ENCODE measurements around the gene APBB1IP.
"Not testable (repeated sequence)": the region's sequence is repeated elsewhere in the genome, so short reads cannot be mapped to it uniquely, and the experiment has no call there.

APBB1IP gene

DNA sequence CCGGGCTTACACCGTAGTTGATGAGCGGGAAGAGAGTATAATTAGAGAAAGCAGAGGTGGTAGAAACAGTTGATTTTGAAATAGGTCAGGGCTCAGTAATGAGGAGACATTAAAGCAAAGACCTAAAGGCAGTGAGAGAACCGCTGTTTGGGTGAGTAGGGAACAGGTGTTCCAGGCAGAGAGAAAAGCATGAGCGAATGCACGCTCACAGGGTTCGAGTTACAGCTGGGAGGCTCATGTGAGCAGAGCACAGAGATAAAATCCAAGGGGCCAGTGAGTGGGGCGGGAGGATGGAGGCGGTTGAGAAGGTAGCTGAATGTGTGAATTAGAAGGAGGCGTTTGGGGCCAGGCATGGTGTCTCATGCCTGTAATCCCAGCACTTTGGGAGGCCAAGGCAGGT lies 39.9 kb downstream of the APBB1IP start:
- DNase-seq: no peak

DNA sequence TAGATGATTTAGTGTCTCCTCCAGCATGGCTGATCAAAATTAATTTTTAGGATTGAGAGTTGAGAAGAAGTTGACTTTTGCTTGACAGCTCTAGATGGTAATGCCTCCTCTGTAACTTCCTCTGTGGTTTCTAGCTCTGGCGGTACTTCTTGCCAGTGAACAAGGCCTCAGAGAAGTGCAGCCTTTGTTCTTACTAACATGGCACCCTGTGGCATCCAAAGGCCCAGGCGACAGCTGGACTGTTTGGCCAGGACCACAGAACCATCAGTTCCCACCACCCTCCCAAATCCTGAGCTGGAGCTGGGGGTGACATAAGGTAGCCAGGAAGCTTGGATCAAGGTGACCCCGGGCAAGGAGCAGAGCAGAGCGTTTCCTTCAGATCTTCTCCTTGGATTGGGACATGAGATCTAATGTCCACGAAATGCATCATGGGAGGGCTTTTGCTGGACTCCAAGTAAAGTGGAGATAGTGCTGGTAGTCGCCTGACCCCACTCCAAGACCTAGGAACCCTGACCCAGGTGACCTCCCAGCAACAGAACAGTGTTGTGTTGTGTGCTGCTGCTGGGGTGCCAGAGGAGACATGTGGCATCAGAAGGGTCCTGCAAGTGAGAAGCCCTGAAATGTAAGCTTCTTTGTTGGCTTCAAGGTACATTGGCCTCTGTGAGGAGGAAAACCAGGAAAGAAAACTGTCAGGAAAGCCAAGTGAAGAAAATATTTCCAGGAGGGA lies 41.8 kb downstream of the APBB1IP start:
- DNase-seq: peak; percentile 38

DNA sequence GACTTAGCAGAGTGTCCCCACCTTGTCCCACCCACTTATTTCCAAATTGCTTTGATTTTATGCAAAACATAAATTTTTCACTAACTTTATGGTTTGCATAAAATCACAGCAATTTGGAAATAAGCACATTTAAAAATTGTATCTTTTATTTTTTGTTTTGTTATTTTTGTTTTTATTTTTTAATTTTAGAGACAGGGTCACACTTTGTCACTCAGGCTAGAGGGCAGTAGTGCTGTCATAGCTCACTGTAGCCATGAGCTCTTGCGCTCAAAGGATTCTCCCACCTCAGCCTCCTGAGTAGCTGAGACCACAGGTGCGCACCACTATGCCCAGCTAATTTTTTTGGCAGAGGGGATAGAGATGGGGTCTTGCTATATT lies 43.2 kb downstream of the APBB1IP start:
- no peak for DNase-seq

DNA sequence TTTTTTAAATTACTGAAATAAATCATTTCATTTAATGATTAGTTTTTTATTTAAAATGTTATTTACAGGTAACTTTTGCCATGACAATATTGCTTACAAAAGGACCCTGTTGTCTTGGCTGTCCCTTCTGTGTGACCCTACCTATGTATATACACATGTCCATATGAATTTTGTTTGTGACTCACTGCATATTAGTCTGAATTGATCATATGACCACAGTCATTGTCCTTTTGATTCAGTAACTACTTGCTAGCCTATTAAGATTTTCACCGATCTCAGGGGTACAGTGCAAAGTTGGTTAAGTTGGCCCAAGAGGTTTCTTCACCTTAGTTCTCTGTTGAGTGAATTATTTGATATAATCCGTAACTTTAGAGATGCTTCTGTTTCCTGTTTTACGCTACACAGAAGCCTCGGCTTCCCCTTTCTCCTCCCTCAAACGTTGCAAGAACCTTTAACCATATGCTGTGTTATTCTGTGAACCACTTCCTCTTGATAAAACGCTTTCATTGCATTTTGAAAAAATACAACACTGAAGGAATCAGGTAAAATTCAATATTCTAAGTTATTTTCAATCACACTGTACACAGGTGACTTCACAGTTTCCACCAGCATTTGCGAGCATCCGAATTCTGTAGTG lies 43.9 kb downstream of the APBB1IP start:
- DNase-seq: peak; percentile 79

DNA sequence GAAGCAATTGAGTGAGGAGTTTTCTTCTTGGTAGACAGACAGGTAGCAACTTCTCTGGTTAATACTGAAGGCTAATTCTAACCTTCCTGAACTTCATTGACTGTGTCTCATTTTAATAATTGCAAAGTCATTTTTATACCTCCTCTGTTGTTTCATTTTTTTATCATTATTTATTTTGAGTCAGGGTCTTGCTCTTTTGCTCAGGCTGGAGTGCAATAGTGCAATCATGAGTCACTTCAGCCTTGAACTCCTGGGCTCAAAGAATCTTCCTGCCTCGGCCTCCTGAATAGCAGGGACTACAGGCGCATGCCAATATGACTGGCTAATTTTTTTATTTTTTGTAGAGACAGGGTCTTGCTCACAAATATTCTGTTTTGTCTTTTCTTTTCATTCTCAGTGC lies 45.4 kb downstream of the APBB1IP start:
- DNase-seq: no peak

DNA sequence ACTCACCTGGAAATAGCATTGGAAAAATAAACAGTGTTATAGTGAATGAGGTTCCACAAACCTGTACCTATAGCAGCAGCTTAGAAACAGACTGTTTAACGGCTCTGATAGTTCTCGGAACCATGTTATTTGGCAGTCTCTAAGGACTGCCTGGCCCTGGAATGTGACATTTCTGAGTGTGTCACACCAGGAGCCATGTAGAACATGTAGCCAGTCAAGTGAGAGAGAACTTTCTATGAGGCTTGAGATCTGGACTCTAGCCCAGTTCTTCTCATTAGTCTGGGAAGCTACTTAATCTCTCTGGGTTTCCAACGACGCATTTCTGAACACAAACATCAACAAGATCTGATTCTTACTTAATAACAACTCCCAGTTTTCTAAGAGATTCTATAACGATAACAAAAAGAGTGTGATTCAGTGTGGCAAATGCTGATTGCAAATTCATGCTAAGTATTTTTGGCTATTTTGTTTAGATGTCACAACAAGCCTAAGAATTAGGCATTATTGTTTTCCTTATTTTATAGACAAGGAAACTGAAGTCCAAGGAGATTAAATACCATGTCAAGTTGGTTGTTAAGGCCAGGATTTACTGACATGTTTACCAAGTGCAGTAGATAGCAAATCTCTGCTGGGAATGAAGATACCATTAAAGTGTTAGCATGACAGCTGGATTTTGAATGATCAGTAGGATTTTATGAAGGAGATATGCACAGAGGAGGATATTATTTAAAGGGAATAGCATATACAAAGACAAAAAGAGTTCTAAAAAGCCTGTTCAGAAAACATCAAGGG lies 47.2 kb downstream of the APBB1IP start:
- no peak for DNase-seq

DNA sequence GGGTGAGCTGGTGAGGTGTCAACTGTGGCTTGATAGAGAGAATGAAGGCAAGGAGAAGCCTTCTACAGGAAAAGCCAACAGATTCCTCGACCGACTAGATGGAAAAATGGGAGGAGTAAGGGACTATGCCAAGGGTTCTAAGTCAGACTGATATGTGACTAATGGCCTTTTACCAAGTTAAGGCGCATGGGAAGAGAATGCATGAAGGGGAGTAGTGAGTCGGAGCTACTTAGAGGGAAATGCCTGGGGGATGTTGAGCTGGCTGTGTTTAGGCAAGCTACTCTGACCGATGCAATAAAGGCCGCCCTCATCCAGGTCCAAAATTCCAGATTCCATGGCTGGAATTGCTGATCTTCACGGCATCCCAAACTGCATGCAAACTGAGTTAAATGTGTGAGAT lies 48.2 kb downstream of the APBB1IP start:
- DNase-seq: peak; percentile 39

DNA sequence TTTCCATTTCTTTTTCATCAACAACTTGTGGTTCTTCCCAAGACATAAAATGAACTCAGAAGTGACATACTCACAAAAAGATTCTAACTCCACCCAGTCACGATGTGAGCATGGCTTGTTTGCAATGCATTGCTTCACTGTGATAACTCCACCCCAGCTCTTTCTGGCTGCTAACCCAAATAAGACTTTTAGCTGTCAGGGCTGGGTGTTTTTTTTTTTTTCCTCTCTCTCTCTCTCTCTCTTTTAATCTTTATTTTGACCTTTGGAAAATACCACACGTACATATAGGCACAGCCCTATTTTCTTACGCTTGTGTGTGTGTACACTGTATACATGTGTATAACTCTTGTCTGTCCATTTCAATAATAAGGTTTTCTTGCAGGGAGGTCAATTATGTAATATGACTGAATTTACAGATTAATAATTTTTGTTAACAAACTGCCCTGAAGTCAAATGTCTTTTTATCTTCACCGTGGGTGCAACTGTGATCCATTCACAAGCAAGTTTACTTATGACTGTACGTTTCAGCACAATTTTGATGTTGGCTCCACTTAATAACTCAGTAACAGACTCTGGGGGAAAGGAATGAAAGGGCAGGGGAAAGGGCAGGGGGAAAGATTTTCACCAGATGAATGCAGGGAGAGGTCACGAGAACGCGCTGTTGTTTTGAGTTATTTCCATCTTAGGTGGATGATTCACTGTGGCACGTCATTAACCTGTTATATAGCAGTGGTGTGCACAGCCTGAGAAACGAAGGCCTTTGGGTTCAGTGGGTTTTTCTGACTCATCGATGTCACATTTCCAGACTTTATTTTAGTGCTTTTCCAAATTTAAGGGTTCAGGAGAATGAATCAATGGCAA lies 49.1 kb downstream of the APBB1IP start:
- peak; percentile 75 for DNase-seq

DNA sequence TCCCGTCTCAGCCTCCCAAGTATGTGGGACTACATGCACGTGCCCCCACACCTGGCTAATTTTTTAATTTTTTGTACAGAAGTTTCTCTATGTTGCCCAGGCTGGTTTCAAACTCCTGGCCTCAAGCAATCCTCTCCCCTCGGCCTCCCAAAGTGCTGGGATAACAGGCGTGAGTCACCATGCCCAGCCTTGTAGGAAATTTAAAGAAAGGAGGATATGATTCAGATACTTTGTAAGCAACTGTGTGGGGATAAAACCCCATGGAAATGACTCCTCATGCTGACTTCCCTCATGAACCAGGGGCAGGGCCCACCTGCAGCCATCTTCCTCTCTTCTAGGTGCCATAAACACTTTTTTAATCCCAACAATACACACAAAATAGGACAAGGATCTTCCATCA lies 50.2 kb downstream of the APBB1IP start:
- DNase-seq: peak; percentile 59

DNA sequence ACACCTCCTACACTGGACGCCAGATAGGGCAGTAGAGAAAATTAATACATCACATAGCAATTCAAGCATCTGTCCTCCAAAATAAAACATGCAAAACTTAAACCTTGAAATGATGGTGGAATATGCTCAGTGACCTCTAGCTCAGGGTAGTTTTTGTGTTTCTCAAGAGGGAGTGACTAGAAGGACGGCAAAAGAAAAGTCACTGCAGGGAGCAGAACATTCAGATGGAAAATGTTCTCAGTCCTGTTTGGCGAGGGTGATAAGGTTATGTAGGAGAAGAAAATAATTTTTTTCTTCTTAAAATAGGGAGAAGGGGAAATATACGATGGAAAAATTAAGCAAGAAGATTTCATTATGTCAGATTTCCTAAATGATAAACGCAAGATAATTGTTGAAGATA lies 50.9 kb downstream of the APBB1IP start:
- no peak for DNase-seq

DNA sequence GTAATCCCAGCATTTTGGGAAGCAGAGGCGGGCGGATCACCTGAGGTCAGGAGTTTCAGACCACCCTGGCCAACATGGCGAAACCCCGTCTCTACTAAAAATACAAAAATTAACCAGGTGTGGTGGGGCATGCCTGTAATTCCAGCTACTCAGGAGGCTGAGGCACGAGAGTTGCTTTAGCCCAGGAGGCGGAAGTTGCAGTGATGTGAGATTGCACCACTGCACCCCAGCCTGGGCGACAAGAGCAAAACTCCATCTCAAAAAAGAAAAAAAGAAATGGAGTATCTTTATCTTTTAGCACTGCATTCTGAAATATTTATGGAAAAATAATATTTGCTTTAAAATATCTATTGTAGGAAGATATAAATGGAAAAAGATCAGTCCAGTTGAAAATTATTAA lies 52.2 kb downstream of the APBB1IP start:
- DNase-seq: peak; percentile 25

DNA sequence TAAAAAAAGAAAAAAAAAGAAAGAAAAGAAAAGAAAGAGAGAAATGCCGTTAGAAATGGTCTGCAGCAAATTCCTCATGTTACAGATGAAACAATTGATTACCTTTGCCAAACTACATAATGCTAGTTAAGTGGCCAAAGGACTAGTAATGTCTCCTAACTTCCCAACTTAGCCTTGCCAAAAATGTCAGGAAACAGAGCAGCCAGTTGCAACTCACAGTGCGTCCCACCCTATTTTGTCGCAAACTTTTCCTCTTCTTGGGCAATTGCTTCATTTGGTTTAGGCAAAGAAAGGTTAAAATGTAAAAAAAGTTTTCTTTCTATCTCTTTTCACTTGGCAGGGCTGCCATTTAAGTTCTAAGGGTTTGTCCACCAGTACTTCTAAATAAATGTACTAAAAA lies 53.1 kb downstream of the APBB1IP start:
- DNase-seq: peak; percentile 10

DNA sequence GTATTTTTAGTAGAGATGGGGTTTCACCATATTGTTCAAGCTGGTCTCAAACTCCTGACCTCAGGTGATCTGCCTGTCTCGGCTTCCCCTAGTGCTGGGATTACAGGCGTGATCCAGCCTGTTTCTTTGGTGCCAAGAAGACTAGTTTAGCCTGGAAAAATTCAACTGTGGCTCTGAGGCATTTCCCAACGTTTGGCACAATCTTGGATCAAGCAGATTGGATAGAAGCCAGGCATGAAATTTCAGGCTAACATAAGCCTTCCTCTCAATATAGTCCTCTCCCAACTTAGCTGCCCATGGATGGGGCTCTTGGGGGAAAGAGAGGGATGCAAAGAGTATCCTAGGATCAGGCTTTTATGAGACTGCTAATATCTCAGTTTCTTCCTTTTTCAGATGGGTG lies 53.8 kb downstream of the APBB1IP start:
- no peak for DNase-seq

DNA sequence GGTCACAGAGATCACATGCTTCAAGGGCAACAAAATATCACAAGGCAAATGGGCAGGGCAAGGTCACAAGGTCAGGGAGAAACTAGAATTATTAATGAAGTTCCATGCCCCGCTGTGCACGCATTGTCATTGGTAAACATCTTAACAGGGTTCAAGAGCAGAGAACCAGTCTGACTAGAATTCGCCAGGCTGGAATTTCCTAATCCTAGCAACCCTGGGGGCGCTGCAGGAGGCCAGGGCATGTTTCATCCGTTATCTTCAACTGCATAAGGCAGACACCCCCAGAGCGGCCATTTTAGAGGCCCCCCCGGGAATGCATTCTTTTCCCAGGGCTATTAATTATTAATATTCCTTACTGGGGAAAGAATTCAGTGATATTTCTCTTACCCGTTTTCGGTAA lies 54.6 kb downstream of the APBB1IP start:
- not testable (repeated sequence) for DNase-seq

DNA sequence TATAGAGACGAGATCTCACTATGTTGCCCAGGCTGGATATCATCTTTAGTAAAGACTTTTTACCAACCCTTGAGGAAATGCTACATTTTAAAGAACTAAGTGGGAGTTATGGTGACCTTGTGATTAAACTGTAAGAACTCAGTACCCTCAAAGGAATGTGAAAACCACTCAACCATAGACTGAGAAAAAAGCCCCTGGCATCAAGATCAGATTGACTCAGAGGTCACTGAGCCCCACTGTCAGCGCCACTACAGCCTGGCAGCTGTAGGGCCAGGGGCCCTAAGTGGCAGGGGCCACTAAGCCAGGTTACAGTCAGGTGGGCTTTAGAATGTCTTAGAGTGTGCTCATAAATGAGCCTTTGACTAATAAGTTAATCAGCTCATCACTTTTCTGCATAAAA lies 55.9 kb downstream of the APBB1IP start:
- DNase-seq: no peak

DNA sequence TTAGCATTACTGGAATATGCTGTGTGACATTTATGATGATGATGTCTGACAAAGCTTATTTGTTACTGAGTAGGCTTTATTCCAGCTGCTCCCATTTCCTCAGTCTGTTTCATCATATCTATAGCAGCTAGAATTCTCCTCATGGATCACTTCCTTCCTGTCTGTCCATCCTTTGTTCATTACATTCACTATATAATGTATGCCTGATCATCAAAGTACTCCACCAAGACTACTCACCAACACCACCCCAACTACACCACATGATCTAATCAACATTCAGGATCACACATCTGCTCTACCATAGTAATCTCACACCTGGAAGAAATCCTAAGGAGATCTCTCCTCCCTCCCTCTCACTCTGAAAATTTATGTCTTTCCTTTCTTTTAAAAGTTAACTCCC lies 61.3 kb downstream of the APBB1IP start:
- DNase-seq: no peak

DNA sequence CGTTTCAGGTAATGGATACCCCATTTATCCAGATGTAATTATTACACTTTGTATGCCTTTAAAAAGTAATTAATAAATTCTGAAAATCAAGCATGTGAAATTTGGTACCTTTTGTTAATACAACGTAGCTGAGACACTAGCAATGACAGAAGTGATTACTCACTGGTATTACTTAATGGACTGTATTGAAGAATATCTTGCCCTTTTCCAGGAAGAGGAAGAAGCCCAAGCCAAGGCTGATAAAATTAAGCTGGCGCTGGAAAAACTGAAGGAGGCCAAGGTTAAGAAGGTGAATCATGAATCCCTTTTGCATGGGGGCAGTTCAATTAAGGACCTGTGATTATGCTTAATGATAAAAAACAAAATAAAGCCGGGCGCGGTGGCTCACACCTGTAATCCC lies 64.8 kb downstream of the APBB1IP start:
- peak; percentile 71 for DNase-seq

DNA sequence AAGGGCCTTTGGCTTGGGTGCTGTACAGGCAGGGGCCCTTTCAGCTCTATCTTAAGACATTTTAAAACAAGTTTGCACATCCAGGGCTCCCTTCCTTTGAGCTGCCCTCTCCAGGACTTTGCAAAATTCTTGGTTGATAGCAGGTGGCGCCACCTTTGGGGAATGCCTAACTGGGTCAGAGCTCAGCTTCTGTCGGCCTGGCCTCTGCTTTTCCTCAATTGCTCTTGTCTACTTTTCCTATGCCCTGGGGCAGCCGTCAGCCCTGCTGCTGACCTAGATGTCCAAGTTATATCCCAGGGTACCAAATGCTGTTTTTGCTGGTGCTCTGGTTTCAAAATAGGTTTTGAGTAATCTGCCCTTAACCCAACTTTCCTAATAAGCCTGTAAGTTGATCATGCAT lies 65.8 kb downstream of the APBB1IP start:
- no peak for DNase-seq

DNA sequence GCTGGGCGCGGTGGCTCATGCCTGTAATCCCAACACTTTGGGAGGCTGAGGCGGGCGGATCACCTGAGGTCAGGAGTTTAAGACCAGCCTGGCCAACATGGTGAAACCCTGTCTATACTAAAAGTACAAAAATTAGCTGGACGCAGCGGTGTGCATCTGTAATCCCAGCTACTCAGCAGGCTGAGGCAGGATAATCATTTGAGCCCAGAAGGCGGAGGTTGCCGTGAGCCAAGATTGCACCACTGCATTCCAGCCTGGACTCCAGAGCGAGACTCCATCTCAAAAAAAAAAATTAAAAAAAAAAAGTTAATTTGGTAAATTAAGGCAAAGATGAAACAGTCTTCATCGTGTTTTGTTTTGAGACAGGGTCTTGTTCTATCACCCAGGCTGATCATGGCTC lies 66.3 kb downstream of the APBB1IP start:
- not testable (repeated sequence) for DNase-seq

DNA sequence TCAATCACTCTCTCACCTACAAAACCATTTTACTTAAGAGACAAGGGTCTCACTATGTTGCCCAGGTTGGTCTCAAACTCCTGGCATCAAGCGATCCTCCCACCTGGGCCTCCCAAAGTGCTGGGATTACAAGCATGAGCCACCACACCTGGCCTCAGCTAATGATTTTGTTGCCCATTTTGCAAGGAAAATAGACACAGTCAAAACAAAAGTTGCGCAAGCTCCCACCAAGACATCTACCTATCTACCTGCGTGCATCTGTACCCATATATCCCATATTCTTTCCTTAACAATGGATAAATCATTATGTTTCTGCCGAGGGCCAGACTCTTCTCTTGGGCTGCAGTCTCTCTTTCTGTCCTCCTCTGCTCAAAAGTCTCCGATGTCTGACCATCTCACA lies 67.3 kb downstream of the APBB1IP start:
- DNase-seq: no peak

DNA sequence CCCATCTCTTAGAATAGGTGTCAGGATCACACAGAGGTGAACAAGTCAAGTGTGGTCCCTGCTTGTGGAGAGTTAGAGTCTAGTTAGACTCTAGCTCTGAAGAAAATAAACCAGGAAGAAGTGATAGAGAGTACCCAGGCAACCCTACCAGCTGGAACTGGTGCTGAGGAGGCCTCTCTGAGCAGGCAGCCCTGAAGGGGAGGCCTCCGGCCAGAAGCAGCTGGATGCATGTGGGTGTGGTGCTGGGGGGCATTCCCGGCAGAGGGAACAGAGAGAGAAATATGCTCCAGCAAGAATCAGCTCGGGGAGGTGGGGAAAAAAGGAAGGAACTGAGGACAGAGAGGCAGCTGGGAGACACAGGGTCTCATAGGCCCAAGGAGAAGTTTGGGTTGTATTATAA lies 68.6 kb downstream of the APBB1IP start:
- DNase-seq: no peak

DNA sequence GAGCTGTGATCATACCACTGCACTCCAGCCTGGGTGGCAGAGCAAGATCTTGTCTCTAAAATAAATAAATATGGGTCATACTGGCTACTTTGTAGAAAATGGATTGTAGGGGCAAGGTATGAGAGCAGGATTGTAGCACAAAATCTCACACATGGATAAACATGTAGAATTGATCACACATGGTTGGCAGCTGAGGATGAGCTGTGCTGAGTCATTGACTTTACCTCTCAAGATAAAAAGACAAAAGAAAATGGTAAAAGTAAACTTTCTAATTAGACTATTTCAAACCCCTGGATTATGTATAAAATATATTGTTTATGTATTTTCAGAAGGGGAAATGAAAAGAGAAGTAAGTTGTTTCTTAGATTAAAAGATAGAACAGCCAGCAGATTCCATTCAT lies 69.3 kb downstream of the APBB1IP start:
- DNase-seq: no peak

DNA sequence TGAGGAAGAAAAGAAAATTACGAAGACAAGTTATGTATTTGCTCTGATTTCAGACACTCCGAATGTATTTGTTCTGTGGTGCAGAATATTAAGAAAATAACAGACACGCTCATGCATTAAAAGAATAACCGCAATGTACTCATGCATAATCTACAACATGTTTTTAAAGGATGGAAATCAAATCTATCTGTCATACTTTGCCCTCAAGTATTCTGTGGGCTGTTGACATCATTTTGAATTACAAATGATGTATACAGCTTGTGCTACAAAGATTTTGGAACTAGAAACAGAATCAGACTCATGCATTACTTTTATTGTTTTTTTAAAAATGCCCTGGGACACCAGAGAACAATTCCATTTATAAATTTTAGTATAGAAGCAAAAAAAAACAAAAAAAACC lies 69.9 kb downstream of the APBB1IP start:
- DNase-seq: no peak

Data from suppressor macrophage treated with lipopolysaccharide for 4 hours (primary cell).